Left forelimb (tissue), 1 donor: ENCODE results near the gene NPIPA3.
"Not testable (repeated sequence)": the region's sequence is repeated elsewhere in the genome, so short reads cannot be mapped to it uniquely, and the experiment has no call there.

ENCODE experiments used
- DNase-seq: peaks from one replicate; pipeline ENCODE4 v3.0.0-alpha.2; 2018; ENCODE audit warnings: low spot score

NPIPA3 gene

DNA sequence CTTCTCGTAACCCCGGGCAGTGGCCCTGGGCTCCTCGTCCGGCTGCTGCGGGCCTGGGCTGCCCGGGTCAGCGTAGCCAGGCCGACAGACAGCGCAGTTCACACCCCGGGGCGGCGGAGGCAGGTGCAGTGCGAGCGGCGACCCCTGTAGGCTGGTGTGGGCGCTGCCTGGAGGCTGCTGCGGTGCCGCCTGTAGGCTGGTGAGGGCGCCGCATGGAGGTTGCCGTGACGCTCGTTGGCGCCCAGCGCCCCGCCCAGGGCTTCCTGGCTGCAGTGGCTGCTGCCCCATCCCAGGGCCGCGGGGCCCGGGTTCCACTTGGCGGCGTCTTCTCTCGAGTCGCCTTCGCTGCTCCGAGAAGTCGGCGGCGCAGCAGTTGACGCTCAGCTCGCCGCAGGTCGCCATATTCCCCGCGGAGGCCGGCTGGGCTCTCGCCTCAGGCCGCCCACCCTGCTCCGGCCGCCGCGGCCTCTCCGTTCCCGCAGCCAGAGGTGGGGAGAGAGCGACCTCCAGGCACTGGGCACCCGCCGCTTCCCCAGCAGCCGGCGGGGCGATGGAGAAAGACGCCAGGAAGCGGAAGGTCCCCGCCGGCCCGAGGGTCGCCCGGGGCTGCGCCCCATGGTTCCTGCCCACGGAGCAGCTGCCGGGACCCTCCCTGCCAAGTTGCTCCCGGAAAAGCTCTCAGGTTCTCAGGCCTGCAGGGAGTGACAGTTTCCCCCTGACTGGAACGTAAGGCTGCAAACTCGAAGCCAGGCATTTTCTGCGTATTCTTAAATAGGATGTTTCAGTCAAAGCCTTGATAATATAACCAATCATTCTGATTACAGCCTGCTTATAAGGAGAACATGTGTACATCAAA is at the start of gene NPIPA3:
Gene NPIPA3 (plus strand): TSS at position 256 of the 856 bp plus-strand sequence. CDS start 5,533 bp downstream, outside the sequence.
- not testable (repeated sequence) for DNase-seq

DNA sequence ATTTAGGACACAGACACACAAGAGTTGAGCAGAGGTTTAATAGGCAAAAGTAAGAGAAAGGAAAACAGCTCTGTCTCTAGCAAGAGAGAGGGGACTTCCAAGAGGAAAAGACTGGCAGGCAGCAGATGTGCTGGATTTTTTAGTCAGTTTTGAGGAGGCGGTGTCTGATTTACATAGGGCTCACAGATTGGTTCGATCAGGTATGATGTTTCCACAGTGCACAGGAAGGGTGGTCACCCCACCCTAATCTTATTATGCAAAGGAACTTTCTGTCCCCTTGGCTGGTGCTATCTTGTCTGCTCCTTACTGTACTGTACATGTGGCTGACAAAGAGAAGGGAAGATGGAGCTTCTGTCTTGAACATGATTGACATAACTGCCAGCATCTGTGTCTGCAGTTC is 45.1 kb upstream of the NPIPA3 start:
- no peak for DNase-seq

DNA sequence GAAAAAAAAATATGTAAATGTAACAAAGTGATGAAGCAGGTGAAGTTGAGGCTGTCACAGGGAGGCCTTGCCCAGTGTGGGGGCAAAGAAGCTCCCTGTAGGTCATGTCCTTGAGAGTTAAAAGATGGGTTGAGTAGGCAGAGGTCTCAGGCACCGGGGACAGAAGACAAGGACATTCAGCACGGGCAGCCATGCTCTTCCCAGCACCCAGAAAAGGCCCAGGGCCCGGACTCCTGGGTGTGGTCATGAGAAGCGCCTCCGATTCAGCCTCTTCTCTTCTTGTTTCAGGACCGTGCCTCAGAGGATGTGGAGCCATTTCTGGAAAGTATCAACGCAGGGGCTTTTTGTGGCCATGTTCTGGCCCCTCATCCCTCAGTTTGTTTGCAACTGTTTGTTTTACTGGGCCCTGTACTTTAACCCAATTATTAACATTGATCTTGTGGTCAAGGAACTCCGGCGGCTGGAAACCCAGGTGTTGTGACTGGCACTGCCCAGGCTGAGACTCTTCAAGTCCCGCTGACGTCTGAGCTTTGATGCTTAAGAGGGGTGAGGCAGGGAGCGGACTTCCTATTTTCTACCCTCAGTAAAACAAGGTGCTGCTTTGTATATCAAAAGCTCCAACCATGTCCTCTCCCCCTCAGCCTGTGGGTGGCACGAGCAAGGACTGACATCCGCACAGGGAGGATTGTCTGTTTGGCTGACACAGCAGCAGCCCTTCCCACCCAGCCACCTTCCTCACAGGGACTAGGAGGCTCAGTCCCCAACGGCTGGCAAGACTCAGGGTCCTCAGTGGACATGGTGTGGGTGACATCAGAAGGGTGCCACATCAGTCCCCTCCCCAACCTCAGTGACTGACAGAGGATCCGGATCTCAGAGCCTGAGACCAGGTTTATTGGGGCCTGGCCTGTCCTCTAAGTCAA is 35.6 kb upstream of the NPIPA3 start:
- no peak for DNase-seq

DNA sequence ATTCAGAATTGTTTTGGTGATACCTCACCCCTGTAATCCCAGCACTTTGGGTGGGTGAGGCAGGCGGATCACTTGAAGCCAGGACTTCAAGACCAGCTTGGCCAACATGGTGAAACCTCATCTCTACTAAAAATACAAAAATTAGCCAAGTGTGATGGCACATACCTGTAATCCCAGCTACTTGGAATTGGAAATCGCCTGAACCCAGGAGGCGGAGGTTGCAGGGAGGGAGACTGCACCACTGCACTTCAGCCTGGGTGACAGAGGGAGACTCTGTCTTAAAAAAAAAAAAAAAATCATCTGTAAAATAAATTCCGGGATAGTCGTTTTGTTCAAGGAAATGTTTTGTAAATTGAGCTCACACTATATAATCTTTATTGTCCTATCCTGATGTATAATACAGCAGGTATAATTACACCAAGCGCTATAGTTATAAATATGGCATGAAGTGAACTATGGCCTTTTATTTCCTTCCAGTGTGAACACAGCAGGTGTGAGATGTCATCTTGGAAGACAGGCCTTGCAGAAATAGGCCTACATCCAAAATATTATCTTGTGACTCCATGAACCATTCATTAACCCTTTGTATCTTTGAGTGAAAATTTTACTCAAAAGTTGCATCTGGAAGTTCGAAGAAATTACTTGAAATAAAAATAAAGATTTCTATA is 34.5 kb upstream of the NPIPA3 start:
- no peak for DNase-seq

GRCh38 chr16:14669776-14670175 is 33.4 kb upstream of the NPIPA3 start:
- no peak for DNase-seq

DNA sequence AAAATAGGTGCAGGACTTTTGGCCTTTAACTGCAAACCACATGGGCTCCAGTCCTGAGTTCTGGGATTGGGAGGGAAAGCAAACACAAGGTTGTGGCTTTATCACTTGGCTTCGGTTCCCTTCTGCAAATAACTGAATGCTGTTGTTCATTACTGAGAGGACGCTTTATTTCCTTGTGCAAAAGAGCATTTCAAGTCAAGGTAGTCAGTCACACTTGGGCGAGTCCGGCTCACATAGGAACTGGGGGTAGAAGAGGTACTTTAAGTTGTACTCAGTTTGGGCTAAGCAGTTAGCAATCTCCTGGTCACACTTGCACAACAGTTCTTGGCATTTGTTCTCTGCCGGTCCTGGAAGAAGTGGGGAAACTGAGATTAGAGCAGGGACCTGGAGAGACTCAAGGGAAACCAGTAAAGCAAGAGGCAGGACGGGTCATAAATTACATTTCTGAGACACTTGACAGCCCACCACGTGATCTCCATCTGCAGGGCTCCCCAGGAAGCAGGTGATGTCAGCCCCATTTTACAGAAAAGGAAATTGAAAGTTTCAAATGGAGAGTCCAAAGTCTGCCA is 30.7 kb upstream of the NPIPA3 start:
- DNase-seq: no peak

- DNase-seq: no peak
Observed at GRCh38 chr16:14676633-14677032, 26.6 kb upstream of the NPIPA3 start.

DNA sequence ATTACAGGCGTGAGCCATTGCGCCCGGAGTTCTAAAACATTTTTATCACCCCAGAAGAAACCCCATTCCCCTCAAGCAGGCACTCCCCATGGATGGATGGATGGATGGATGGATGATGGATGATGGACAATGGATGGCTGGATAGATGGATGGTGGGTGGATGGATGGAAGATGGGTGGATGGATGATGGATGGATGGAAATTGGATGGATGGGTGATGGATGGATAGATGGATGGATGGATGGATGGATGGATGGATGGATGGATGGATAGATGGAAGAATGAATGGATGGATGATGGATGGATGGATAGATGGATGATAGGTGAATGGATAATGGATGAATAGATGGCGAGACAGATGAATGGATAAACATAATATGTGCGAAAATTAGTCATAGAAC is 25.6 kb upstream of the NPIPA3 start:
- no peak for DNase-seq

DNA sequence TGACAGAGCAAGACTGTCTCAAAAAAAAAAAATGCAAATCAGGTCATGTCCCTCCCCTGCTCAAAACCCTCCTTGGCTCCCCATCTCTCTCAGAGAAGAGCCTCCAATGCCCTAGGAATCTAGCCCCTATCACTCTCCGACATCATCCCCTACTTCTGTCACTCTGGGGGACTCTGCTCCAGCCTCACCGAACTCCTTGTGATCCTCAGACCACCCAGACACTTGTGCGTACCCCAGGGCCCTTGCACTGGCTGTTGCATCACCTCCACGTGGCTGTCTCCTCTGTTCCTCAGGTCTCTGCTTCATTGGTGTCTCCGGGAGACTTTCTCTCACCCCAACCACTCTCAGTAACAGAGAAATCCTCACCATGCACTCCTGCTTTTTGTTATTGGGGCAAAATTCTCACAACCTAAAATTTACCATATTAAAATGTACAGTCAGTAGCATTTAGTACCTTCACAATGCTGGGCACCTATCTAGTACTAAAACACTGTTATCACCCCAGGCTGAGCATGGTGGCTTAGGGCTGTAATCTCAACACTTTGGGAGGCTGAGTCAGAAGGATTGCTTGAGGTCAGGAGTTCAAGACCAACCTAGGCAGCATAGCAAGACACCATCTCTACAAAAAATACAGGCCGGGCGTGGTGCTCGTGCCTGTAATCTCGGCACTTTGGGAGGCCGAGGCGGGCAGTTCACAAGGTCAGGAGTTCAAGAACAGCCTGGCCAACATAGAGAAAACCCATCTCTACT is 24.3 kb upstream of the NPIPA3 start:
- no peak for DNase-seq

DNA sequence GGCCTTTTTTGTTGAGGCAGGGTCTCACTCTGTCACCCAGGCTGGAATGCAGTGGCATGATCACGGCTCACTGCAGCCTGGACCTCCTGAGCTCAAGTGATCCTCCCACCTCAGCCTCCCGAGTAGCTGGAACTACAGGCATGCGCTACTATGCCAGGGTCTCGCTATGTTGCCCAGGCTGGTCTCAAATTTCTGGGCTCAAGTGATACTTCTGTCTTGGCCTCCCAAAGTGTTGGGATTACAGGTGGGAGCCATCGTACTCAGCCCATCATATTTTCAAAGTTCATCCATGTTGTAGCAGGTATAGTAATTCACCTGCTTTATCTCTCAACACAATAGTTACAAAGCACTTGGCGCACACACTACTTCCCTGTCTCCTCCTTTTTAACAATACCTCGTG is 22.8 kb upstream of the NPIPA3 start:
- not testable (repeated sequence) for DNase-seq

GRCh38 chr16:14681115-14681514 is 22.1 kb upstream of the NPIPA3 start:
- no peak for DNase-seq

DNA sequence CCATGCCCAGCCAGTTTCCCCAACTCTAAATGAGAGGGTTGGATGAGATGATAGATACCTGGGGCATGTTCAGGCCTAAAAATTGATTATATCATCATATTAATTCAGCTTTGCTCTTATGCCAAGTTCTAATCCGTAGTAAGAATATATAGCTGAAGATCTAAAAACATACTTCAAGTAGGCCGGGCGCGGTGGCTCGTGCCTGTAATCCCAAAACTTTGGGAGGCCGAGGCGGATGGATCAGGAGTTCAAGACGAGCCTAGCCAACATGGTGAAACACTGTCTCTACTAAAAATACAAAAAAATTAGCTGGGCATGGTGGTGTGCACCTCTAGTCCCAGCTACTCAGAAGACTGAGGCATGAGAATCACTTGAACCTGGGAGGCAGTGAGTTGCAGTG is 21.1 kb upstream of the NPIPA3 start:
- no peak for DNase-seq

- DNase-seq: not testable (repeated sequence)
Observed at GRCh38 chr16:14685870-14686793, 17.1 kb upstream of the NPIPA3 start.

GRCh38 chr16:14694129-14694528 is 9.1 kb upstream of the NPIPA3 start, which contains the start of gene PLA2G10:
PLA2G10 (minus strand) TSS chr16:14694308; CDS start chr16:14694229, 79 bp downstream.
- not testable (repeated sequence) for DNase-seq

DNA sequence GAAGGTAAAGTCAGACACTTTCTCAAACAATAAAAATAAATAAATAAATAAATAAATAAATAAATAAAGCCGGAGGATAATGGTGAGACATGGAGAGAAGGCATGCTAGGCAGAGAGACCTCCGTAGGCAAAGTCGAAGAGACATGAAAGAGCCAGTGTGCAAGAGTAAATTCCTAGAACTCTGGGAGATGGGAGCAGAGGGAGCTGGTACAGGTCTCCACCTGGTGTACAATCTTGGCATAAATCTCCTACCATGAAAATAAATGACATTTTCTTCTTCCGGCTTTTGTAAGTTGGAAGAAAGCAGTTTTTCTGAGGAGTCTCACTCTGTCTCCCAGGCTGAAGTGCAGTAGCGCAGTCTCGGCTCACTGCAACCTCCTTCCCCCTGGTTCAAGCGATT is 1.4 kb upstream of the NPIPA3 start:
- not testable (repeated sequence) for DNase-seq

GRCh38 chr16:14702672-14703071 is 539 bp upstream of the NPIPA3 start:
- not testable (repeated sequence) for DNase-seq

GRCh38 chr16:14733233-14733632 is 30.0 kb downstream of the NPIPA3 start:
- DNase-seq: not testable (repeated sequence)

DNA sequence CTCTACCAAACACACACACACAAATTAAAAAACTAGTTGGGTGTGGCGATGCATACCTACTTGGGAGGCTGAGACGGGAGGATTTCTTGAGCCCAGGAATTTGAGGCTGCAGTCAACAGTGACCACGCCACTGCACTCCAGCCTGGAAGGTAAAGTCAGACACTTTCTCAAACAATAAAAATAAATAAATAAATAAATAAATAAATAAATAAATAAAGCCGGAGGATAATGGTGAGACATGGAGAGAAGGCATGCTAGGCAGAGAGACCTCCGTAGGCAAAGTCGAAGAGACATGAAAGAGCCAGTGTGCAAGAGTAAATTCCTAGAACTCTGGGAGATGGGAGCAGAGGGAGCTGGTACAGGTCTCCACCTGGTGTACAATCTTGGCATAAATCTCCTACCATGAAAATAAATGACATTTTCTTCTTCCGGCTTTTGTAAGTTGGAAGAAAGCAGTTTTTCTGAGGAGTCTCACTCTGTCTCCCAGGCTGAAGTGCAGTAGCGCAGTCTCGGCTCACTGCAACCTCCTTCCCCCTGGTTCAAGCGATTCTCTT is 37.7 kb downstream of the NPIPA3 start:
- not testable (repeated sequence) for DNase-seq

- DNase-seq: not testable (repeated sequence)
Observed at GRCh38 chr16:14741794-14742193, 38.6 kb downstream of the NPIPA3 start.
